CD4-positive, alpha-beta T cell treated with Interleukin-2 at 100 ng/mL for 4 hours (primary cell): ENCODE results near the gene ATP7A.
"Not testable (repeated sequence)": the region's sequence is repeated elsewhere in the genome, so short reads cannot be mapped to it uniquely, and the experiment has no call there.

Source experiments
- DNase-seq: peaks from one replicate; pipeline ENCODE4 v3.0.0-alpha.2; 2020; ENCODE audit warnings: low spot score

ATP7A gene

DNA sequence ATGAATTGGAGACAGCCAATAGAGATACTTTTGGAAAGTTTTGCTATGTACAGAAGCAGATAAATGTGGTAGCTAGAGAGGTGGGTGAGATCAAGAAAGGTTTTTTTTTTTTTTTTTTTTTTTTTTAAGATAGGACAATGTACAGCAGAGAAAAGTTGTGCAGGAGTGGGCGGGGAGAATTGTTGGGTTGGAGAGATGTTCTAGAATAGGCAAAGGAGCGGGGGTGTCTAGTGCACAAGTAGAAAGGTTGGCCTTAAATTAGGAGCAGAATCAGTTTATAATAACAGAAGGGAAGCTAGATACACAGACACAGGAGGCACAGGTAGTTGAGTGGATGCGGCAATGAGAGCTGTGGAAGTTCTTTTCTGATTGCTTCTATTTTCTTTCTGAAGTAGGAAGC is 127.4 kb downstream of the ATP7A start:
- no peak for DNase-seq

GRCh38 chrX:78042601-78043000 is 132.1 kb downstream of the ATP7A start:
- no peak for DNase-seq

GRCh38 chrX:78046362-78046761 is 135.9 kb downstream of the ATP7A start:
- no peak for DNase-seq

DNA sequence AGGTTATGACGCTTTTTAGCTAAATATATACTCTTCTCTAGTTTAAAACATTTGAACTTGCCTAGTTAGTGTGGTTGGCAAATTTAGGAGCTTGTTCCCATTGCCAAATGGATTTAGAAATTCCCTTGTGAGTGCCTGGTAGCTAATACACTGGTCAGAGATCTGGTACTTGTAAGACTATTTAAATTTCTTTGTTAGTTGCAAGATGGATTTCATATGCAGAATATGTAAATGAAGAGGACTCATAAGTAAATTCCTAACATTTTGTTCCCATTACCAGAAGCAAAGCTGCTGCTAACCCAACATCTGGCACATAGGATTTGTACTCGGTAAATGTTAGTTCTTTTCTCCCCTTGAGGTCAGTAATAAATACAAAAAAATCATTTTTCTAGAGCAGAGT is 137.6 kb downstream of the ATP7A start:
- no peak for DNase-seq

DNA sequence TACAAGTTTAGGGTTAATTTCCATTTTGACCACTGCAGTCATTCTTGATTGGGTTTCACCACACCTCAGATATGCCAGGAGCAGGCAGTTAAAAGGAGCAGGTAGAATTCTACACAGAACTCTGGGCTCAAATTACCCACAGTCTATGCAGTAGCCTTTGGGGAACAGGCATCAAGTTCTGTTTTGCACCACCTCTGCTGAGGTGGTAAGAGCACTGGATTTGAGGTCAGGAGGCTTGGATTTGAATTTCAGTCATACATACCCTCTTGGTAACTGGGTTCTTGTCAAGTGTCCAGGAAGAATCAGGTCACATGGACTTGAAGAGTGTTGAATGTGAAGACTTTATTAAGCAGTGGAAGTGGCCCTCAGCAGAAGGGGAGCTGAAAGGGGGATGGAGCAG is 153.2 kb downstream of the ATP7A start:
- no peak for DNase-seq

DNA sequence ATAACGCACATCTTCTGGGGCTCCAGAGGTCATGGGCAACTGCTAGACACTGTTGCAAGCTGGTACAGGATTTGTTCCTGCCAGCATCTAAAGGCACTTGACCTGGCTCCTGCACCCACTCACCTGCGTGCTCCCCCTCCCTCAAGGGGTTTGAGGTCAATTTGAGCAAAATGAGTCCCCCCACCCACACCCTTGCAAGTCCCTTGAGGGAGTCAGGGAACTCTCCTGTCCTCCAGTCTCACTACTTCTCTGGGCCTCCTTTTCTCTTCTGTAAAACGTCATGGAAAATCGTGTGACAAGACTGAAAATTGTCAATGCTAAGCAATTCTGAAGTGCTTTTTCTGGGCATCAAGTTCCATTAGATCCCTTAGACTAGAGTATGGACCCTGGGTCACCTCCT is 153.7 kb downstream of the ATP7A start:
- no peak for DNase-seq

DNA sequence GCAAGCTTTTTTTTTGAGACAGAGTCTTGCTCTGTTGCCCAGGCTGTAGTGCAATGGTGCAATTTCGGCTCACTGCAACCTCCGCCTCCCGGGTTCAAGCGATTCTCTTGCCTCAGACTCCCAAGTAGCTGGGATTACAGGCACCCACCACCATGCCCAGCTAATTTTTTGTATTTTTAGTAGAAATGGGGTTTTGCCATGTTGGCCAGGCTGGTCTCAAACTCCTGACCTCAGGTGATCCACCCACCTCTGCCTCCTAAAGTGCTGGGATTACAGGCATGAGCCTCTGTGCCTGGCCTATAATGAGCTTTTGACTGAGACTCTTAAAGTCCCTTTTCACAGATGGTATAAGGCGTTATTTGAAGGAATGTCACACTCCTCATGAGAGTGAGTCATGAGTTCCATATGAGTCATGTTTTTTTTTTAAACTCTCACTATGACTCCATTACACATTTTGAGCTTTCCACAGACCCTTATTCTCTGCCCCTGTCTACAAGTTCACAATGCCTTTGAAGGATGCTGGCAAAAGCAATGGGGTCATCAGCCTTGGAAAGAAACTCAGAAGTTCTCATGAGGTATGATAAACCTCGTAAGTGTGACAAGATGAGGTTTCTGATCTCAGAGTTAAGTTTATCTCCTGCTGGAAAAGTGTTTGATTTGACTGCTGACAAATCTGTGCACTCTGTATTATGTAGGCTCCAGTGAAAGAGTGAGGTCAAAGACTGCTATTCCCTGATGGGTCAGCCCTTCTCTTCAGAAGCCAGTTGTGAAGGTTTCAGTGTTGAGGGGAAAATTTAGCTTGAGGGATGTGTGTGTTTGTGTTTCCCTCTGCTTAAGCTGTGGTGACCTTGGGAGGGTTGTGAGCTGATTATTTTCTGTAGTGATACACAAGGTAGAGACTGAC is 154.5 kb downstream of the ATP7A start:
- not testable (repeated sequence) for DNase-seq

- DNase-seq, result no peak
These were observed 155.6 kb downstream of the ATP7A start for GRCh38 chrX:78066110-78066509.

- no peak for DNase-seq
These were observed 160.8 kb downstream of the ATP7A start for GRCh38 chrX:78071331-78071730.

- DNase-seq, result peak; percentile 28
These were observed 162.9 kb downstream of the ATP7A start for GRCh38 chrX:78073147-78074077.

DNA sequence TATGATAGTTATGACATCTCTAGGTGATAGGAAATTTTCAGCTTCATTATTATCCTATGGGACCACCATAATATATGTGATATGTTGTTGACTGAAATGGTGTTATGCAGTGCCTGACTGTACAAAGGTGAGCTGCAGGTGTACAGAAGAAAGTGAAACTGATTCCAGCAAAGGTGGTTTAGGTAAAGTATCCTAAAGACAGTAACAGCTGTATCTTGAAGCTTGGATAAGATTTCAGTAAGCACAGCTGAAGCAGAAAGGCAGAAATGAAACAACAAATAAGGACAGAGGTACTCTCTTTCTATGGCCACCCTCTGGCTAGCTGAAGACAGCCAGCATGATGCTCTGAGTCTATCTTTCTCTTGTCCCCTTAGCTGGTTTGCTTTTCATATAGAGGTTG is 163.6 kb downstream of the ATP7A start:
- no peak for DNase-seq

- no peak for DNase-seq
These were observed 165.4 kb downstream of the ATP7A start for GRCh38 chrX:78075787-78076389.

- not testable (repeated sequence) for DNase-seq
These were observed 170.9 kb downstream of the ATP7A start for GRCh38 chrX:78081413-78081812.

DNA sequence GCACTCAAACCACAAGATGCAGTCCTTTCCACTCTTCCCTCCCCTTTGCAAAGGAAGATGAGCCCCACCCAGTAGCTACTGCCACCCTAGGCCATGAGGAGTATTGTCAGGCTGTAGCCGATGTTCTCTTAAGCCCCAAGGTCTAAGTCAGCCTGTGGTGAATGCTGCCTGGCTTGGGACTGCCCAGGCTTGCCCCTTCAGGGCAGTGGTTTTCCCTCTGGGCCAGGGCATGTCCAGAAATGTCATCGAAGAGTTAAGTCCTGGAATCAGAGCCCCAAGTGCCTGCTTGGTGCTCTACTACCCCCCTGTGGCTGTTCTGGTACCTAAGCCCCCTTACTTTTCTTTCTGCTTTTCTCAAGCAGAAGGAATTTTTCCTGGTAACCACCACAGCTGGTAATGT is 181.8 kb downstream of the ATP7A start:
- DNase-seq, result no peak

DNA sequence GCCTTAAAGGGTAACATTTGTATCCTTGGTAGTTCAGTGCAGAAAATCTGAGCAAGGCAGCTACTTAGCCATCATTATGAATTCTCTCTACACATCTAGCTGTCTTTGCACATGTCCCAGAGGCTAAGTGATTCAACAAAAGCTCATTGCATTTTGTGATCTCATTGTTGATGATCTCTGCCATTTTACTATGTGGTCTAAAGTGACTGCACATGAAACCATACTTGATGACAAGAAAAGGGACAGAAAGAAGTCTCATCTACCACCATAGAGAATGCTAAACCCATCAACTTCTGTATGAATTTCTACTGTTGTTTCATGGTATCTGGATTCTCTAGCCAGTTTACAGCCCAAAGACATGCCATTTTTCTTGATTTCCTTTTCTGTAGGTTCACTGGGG is 187.6 kb downstream of the ATP7A start:
- DNase-seq, result no peak
